Ascending aorta (tissue), 2 donors: Measurements from ENCODE around the gene BCS1L. TPM values are rescaled to one million over a fixed set of nuclear protein-coding genes. Genes with fewer than 3 reads are reported as not detected.
"Not testable (repeated sequence)": the region's sequence is repeated elsewhere in the genome, so short reads cannot be mapped to it uniquely, and the experiment has no call there.

Experiments used
- DNase-seq, 2 donors: peaks; one replicate each; pipeline ENCODE4 v3.0.0-alpha.2; 2019; ENCODE audit warnings: low spot score in 2 of 2
- H3K27ac ChIP-seq, 2 donors: fragments of 200-600 bp; sonication (generic); one replicate each; pipeline ENCODE4 v1.5.1; 2016 to 2017; ENCODE audit warnings: mild to moderate bottlenecking in 1 of 2
- H3K27me3 ChIP-seq: fragments of 200-600 bp; sonication (generic); one replicate; pipeline ENCODE4 v1.5.1; 2017
- H3K36me3 ChIP-seq, 2 donors: fragments of 200-600 bp; sonication (generic); one replicate each; pipeline ENCODE4 v1.5.1; 2016
- H3K4me1 ChIP-seq, 2 donors: fragments of 200-600 bp; sonication (generic); one replicate each; pipeline ENCODE4 v1.5.1; 2016 to 2017; ENCODE audit warnings: mild to moderate bottlenecking in 1 of 2
- H3K4me3 ChIP-seq, 2 donors: fragments of 200-600 bp; sonication (generic); one replicate each; pipeline ENCODE4 v1.5.1; 2016 to 2017; ENCODE audit warnings: mild to moderate bottlenecking in 1 of 2
- H3K9me3 ChIP-seq, 2 donors: fragments of 200-600 bp; sonication (generic); one replicate each; pipeline ENCODE4 v1.5.1; 2016
- intact Hi-C: fragments of 100-400 bp; cut with DNase I; formaldehyde crosslinking; loops from one replicate; pipeline ENCODE4 v1.15.1; 2023
- total RNA-seq: library from RNA; depleted of rRNA; stranded (reverse); fragments of >200 nt; gene quantifications from one replicate; pipeline ENCODE4 v1.1.0, GENCODE V29; 2016
- TF ChIP-seq, protein P1 (sequence below), 3 experiments: fragments of 200-600 bp in 2 of 3; fragments of 450-650 bp in 1 of 3; sonication (generic) in 2 of 3; IDR thresholded peaks; one replicate each; pipeline ENCODE4 v1.5.1; 2016 to 2019; ENCODE audit warnings: antibody characterized with exemption in 3 of 3, mild to moderate bottlenecking in 1 of 3, moderate library complexity in 1 of 3

Gene BCS1L
- total RNA-seq, 1 donor from 2014 or later, result 27.7 TPM

DNA sequence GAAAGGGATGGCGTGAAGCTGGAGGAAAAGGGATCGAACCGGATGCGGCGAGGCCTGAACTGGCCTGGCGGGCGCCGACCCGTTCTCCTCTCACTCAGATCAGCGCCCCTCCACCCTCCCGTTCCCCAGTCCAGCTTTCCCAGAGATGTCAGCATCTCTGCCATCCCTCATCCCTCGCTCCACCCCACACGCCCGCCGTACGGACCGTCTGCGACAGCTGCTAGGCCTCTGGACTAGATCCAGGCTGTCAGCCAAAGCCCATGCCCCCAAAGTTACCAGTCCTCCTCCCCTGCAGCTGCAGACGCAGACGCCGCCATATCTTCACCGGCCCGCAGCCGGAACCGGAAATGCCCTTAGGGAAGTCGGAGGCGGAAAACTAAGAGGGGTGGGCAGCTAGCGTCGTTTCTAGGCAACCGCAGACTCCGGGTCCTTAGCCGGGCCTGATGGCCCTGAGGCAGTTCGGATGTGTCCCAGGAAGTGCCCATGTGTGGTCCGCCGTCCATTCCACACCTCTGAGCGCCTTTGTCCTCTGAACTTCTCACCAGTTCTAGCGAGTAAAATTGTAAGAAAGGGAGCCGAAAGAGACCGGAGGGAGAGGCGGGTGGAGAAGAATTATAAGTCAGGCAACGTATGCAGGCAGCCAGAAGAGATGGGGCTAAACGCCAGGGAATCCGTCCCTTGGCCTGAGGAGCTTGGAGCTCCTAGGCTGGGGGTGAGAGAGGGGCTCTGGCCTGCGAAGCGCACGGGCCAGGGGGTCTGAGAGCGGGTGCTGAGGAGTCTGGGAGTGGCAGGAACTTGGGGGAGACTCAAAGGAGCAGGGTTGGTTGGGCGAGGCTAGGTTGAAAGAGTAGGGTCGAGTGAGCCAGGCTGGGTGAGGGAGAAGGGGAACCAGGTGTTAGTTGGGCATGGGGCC is 12.4 kb downstream of the BCS1L start, which contains the start of the genes RNF25 and STK36:
Gene RNF25, minus strand, starts transcription at position 349 of the 913 bp plus-strand sequence. Its CDS starts 32 bp downstream, at position 317.
Gene STK36, plus strand, starts transcription at position 433 of the 913 bp plus-strand sequence. CDS start 744 bp downstream, outside the sequence.
- intact Hi-C loops, result no loop called here
- Histone ChIP-seq H3K4me3 (peak within 1 kb of the TSS; percentile 77 to 96), H3K4me1 (peaks cover 6 to 8% of the 10 kb centered on the region in 2 donors), H3K9me3 (no peaks in the 10 kb centered on the region), H3K27me3 (no peaks in the 10 kb centered on the region), H3K36me3 (peaks cover 17 to 30% of the 10 kb centered on the region in 2 donors), H3K27ac (peak within 1 kb of the TSS; percentile 80 to 83)
- peak; percentile 19 to 92 for DNase-seq
- TF ChIP-seq, protein P1, sequence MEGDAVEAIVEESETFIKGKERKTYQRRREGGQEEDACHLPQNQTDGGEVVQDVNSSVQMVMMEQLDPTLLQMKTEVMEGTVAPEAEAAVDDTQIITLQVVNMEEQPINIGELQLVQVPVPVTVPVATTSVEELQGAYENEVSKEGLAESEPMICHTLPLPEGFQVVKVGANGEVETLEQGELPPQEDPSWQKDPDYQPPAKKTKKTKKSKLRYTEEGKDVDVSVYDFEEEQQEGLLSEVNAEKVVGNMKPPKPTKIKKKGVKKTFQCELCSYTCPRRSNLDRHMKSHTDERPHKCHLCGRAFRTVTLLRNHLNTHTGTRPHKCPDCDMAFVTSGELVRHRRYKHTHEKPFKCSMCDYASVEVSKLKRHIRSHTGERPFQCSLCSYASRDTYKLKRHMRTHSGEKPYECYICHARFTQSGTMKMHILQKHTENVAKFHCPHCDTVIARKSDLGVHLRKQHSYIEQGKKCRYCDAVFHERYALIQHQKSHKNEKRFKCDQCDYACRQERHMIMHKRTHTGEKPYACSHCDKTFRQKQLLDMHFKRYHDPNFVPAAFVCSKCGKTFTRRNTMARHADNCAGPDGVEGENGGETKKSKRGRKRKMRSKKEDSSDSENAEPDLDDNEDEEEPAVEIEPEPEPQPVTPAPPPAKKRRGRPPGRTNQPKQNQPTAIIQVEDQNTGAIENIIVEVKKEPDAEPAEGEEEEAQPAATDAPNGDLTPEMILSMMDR (IDR thresholded peaks at IDR 0.05), result no peak

- intact Hi-C loops, result no loop called here
Measured at GRCh38 chr2:218679119-218679518, 19.6 kb downstream of the BCS1L start.

DNA sequence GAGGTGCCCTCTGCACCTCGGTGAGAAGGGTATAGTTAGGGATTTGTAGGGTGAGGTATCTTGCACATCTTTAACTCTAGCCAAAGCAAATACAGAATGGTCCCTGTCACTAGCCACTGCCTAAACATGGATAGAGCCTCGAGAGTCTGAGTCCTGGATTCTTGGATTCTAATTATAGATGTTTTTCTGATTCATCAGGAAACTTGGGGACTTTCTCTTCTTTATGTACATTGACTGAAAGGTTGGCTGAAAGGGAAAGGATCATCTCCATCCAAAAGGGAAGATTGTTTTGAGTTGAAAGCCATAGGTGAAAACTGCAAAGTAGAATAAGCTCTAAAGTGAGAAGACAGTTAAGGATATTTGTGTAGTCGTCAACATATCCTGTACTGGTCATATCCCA is 20.6 kb downstream of the BCS1L start:
- Histone ChIP-seq H3K27me3 (no peaks in the 10 kb centered on the region), H3K27ac (no peak overlapping the region), H3K36me3 (peaks cover 21 to 31% of the 10 kb centered on the region in 2 donors), H3K4me3 (no peak overlapping the region), H3K9me3 (no peaks in the 10 kb centered on the region), H3K4me1 (no peaks in the 10 kb centered on the region)
- TF ChIP-seq, protein P1 (IDR thresholded peaks at IDR 0.05), result no peak
- intact Hi-C loops, result no loop called here
- no peak for DNase-seq

More at GRCh38 chr2:218679119-218679518, 19.6 kb downstream of the BCS1L start:
- Histone ChIP-seq H3K4me1 (no peaks in the 10 kb centered on the region), H3K27ac (no peak overlapping the region), H3K4me3 (no peak overlapping the region), H3K27me3 (no peaks in the 10 kb centered on the region), H3K36me3 (peaks cover 21 to 31% of the 10 kb centered on the region in 2 donors), H3K9me3 (no peaks in the 10 kb centered on the region)
- TF ChIP-seq, protein P1 (IDR thresholded peaks at IDR 0.05), result no peak
- no peak for DNase-seq

- TF ChIP-seq, protein P1 (IDR thresholded peaks at IDR 0.05), result peak; percentile 68 to 83 (median 69)
- peaks cover 9 to 20% of the 10 kb centered on the region in 2 donors for H3K36me3 ChIP-seq
Measured at GRCh38 chr2:218687400-218688060, 28.0 kb downstream of the BCS1L start.

DNA sequence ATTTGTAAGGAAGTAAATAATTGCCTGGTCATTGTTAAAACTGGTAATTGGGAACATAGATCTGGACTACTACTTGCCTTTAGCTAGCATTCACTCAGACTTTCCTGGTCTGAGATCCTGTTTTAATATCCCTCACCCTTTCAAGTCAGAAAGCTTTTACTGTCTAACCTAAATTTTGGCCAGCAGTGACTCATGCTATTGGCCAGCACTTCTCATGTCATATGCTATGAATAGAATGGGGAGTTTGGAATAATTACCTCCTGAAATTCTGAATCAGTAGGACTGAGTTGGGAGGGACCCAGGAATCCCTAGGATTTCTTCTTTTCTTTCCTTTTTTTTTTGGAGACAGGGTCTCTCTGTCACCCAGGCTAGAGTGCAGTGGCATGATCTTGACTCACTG is 31.8 kb downstream of the BCS1L start:
- intact Hi-C loops, result no loop called here
- H3K36me3 ChIP-seq, result peaks cover 10 to 38% of the 10 kb centered on the region in 2 donors
- H3K27ac ChIP-seq, result peak overlapping the region; percentile 45 to 78

More at GRCh38 chr2:218687400-218688060, 28.0 kb downstream of the BCS1L start:
- H3K4me1 ChIP-seq, intact Hi-C loops, H3K4me3 ChIP-seq, H3K9me3 ChIP-seq, H3K27ac ChIP-seq, H3K27me3 ChIP-seq: not testable (repeated sequence)
- peak in 1 of 2 donors; percentile 73 for DNase-seq

More for the DNA sequence above, 31.8 kb downstream of the BCS1L start:
- TF ChIP-seq, protein P1 (IDR thresholded peaks at IDR 0.05), result no peak
- Histone ChIP-seq H3K4me3 (no peak overlapping the region), H3K9me3 (no peaks in the 10 kb centered on the region), H3K4me1 (peaks cover 0 to 8% of the 10 kb centered on the region in 2 donors), H3K27me3 (no peaks in the 10 kb centered on the region)
- no peak for DNase-seq
